ENCODE results near the gene CDH4.

- TF ChIP-seq CTCF (IDR thresholded peaks at IDR 0.05 in 8 of 11, conservative IDR thresholded peaks at IDR 0.05 in 3 of 11) (no peak), POLR2A (IDR thresholded peaks at IDR 0.05) (no peak), POLR2AphosphoS5 (IDR thresholded peaks at IDR 0.05) (no peak)
Observed at GRCh38 chr20:61765871-61766654, 514.0 kb downstream of the CDH4 start.
